HG02840 (cell line): ENCODE results near the gene SLC35F2.
A peak's percentile ranks its signal among the peaks of the same experiment; 100 is the strongest.

Source experiments
- ATAC-seq: cut with Tn5 transposase; IDR thresholded peaks from one replicate; pipeline ENCODE4 v1.9.1; 2021; ENCODE audit warnings: mild to moderate bottlenecking, moderate library complexity, moderate number of reproducible peaks; ENCODE audit not compliant: unreplicated experiment, low FRiP score

SLC35F2 gene

GRCh38 chr11:107744736-107745135 is 113.9 kb downstream of the SLC35F2 start:
- ATAC-seq = no peak

GRCh38 chr11:107743191-107743590 is 115.4 kb downstream of the SLC35F2 start:
- no peak for ATAC-seq

GRCh38 chr11:107741044-107741823 is 117.4 kb downstream of the SLC35F2 start:
- peak; percentile 76 for ATAC-seq
